Lung (tissue), 12 donors: ENCODE data around the gene ANGEL2. TPM values are rescaled to one million over a fixed set of nuclear protein-coding genes. Genes with fewer than 3 reads are reported as not detected.

Experiments used
- ATAC-seq: fragments of 200-7000 bp; cut with Tn5 transposase; one replicate; pipeline ENCODE4 v1.9.1; 2020; ENCODE audit warnings: moderate number of reproducible peaks; ENCODE audit not compliant: insufficient read depth, low FRiP score
- DNase-seq, 3 donors: peaks; one replicate each; pipeline ENCODE4 v3.0.0-alpha.2; 2013 to 2017
- H3K27ac ChIP-seq, 2 donors: one replicate each; pipeline ENCODE4 v1.5.1; 2013; ENCODE audit warnings: mild to moderate bottlenecking in 2 of 2, moderate library complexity in 2 of 2, control low read depth in 1 of 2, inconsistent platforms in 1 of 2, low read depth in 1 of 2, low read length in 1 of 2
- H3K27me3 ChIP-seq, 3 donors: one replicate each; pipeline ENCODE4 v1.5.1; 2013; ENCODE audit warnings: low read length in 2 of 3; ENCODE audit not compliant: control insufficient read depth in 3 of 3, insufficient read depth in 3 of 3
- H3K36me3 ChIP-seq, 4 donors: one replicate each; pipeline ENCODE4 v1.5.1; 2013; ENCODE audit warnings: low read length in 4 of 4, mild to moderate bottlenecking in 1 of 4, moderate library complexity in 1 of 4; ENCODE audit not compliant: control insufficient read depth in 4 of 4, insufficient read depth in 4 of 4
- H3K4me1 ChIP-seq, 5 donors: one replicate each; pipeline ENCODE4 v1.5.1; 2013; ENCODE audit warnings: low read length in 5 of 5, mild to moderate bottlenecking in 2 of 5, moderate library complexity in 1 of 5; ENCODE audit not compliant: control insufficient read depth in 5 of 5, insufficient read depth in 5 of 5
- H3K4me3 ChIP-seq: one replicate; pipeline ENCODE4 v1.5.1; 2013; ENCODE audit warnings: mild to moderate bottlenecking, control low read depth, moderate library complexity
- H3K9ac ChIP-seq, 2 donors: one replicate each; pipeline ENCODE4 v1.5.1; 2013; ENCODE audit warnings: low read length in 2 of 2, control low read depth in 1 of 2; ENCODE audit not compliant: insufficient read depth in 1 of 2
- H3K9me3 ChIP-seq, 4 donors: one replicate each; pipeline ENCODE4 v1.5.1; 2013; ENCODE audit warnings: low read length in 3 of 4, mild to moderate bottlenecking in 1 of 4, moderate library complexity in 1 of 4; ENCODE audit not compliant: control insufficient read depth in 4 of 4, insufficient read depth in 3 of 4
- CTCF ChIP-seq: IDR thresholded peaks from 2 replicates; pipeline ENCODE4 v1.5.1; 2012; ENCODE audit warnings: mild to moderate bottlenecking; ENCODE audit errors: control extremely low read depth, extremely low read depth
- WGBS, 2 donors: extraction: QIAGEN DNeasy Blood & Tissue Kit; methylation state at CpG; one replicate each; pipeline ENCODE4 v1.1.7; 2013; 5-methylcytosine and 5-hydroxymethylcytosine counted together
- polyA plus RNA-seq, 2 donors: library from polyadenylated mRNA; stranded (reverse); fragments of 200-250 nt; gene quantifications; one replicate each; pipeline ENCODE4 v1.2.1, GENCODE V29; 2013
- total RNA-seq, 2 donors: library from RNA; depleted of rRNA in 1 of 2; stranded (reverse); fragments of >200 nt in 1 of 2; gene quantifications; one replicate each; pipeline ENCODE4 v1.2.1, GENCODE V29; 2014 to 2021
- donor health status: control.
- donor health status: control.
- donor health status: Bipolar disorder and iron deficiency.
- donor health status: healthy.
- donor health status: DM: yes; HTN: yes; CAD: no.

Gene ANGEL2
- total and polyA plus RNA-seq, 4 donors: 13.7 to 53.7 (median 29.0) TPM

GRCh38 chr1:212960932-212961331, 54.7 kb downstream of the ANGEL2 start:
- no peak overlapping the region for H3K4me3 ChIP-seq
- H3K27me3 ChIP-seq: no peaks in the 10 kb centered on the region
- no peak for DNase-seq
- no peak for ATAC-seq
- H3K36me3 ChIP-seq: peaks cover 0 to 30% (median 12%) of the 10 kb centered on the region in 4 donors
- peaks cover 0 to 5% (median 0%) of the 10 kb centered on the region in 5 donors for H3K4me1 ChIP-seq
- WGBS, 2 donors: 95 to 98% methylated on average over 6 of the region's 6 CpGs
- TF ChIP-seq CTCF: no peak
- no peaks in the 10 kb centered on the region for H3K9me3 ChIP-seq
- no peak overlapping the region for H3K9ac ChIP-seq
- H3K27ac ChIP-seq: no peak overlapping the region

- Histone ChIP-seq H3K4me3 (no peak overlapping the region), H3K27me3 (no peaks in the 10 kb centered on the region), H3K27ac (no peak overlapping the region), H3K9ac (no peak overlapping the region), H3K9me3 (no peaks in the 10 kb centered on the region), H3K4me1 (peaks cover 0 to 5% (median 0%) of the 10 kb centered on the region in 5 donors), H3K36me3 (peaks cover 0 to 36% (median 9%) of the 10 kb centered on the region in 4 donors)
- WGBS, 2 donors: 84 to 85% methylated on average over 18 of the region's 18 CpGs
- DNase-seq (peak in 1 of 3 donors; percentile 48), ATAC-seq (no peak)
- TF ChIP-seq CTCF: no peak
Measured at GRCh38 chr1:212959266-212960220, 56.1 kb downstream of the ANGEL2 start.

- no peak overlapping the region for H3K9ac ChIP-seq
- ATAC-seq (no peak), DNase-seq (peak in 1 of 3 donors; percentile 39)
- no peak for TF ChIP-seq CTCF
- peaks cover 0 to 8% (median 0%) of the 10 kb centered on the region in 5 donors for H3K4me1 ChIP-seq
- H3K27me3 ChIP-seq: no peaks in the 10 kb centered on the region
- peaks cover 0 to 34% (median 9%) of the 10 kb centered on the region in 4 donors for H3K36me3 ChIP-seq
- no peak overlapping the region for H3K4me3 ChIP-seq
- no peak overlapping the region for H3K27ac ChIP-seq
- WGBS, 2 donors: 47 to 59% methylated on average over 10 of the region's 10 CpGs
- no peaks in the 10 kb centered on the region for H3K9me3 ChIP-seq
Measured at GRCh38 chr1:212958175-212958574, 57.5 kb downstream of the ANGEL2 start.
